Neural cell (in vitro differentiated cells): Measurements from ENCODE around the gene DOCK10.

ENCODE experiments used
- POLR2AphosphoS5 ChIP-seq: IDR thresholded peaks from 2 replicates; pipeline ENCODE4 v1.6.1; 2012
- TF ChIP-seq, protein P1 (sequence below): fragments of 450-650 bp; IDR thresholded peaks from 2 replicates; pipeline ENCODE4 v1.5.1; 2014; ENCODE audit warnings: antibody characterized with exemption, mild to moderate bottlenecking, moderate library complexity; ENCODE audit not compliant: poor library complexity, severe bottlenecking

DNA sequence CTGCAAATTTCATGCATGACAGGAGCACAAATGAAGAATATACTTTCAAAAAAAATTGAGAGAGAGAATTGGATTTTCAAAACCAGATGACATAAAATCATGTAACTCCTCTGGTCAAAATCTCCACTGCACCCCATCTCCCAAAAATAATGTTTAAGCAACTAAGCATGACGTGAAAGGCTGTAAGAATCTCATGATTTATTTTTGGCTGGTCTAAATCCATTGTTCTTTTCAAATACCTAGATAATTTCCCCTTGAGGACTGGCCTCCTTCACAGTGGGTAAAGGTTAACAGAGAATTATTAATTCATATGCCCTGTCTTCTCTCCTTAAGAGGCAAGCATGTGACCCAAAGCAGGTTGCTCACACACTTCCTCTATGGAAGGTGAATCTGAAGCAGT lies 224.6 kb downstream of the DOCK10 start:
- TF ChIP-seq, protein P1, sequence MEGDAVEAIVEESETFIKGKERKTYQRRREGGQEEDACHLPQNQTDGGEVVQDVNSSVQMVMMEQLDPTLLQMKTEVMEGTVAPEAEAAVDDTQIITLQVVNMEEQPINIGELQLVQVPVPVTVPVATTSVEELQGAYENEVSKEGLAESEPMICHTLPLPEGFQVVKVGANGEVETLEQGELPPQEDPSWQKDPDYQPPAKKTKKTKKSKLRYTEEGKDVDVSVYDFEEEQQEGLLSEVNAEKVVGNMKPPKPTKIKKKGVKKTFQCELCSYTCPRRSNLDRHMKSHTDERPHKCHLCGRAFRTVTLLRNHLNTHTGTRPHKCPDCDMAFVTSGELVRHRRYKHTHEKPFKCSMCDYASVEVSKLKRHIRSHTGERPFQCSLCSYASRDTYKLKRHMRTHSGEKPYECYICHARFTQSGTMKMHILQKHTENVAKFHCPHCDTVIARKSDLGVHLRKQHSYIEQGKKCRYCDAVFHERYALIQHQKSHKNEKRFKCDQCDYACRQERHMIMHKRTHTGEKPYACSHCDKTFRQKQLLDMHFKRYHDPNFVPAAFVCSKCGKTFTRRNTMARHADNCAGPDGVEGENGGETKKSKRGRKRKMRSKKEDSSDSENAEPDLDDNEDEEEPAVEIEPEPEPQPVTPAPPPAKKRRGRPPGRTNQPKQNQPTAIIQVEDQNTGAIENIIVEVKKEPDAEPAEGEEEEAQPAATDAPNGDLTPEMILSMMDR = no peak
- no peak for TF ChIP-seq POLR2AphosphoS5
